Endothelial cell of umbilical vein (primary cell): Measurements from ENCODE around the gene EFNA5. TPM values are rescaled to one million over a fixed set of nuclear protein-coding genes. Genes with fewer than 3 reads are reported as not detected.

Experiments used
- BruUV-seq: library from RNA; stranded (reverse); fragments of 400-500 nt; replicated peaks from 2 replicates; lab custom pipeline; 2021; lab: Mats Ljungman, UMichigan
- CTCF ChIA-PET: fragments of 300-600, 350-600 bp; sonication (Branson Sonifier 250); formaldehyde crosslinking; loops from one replicate; lab custom pipeline; 2021; ENCODE audit warnings: antibody characterized with exemption, inconsistent platforms; lab: Charles Lee
- POLR2A ChIA-PET: fragments of 300-600, 350-600 bp; sonication (Branson Sonifier 250); formaldehyde crosslinking; loops from one replicate; lab custom pipeline; 2021; ENCODE audit warnings: antibody characterized with exemption, inconsistent platforms; lab: Charles Lee
- DNase-seq: peaks from one replicate; pipeline ENCODE4 v3.0.0-alpha.2; 2011; ENCODE audit warnings: low read depth, low spot score
- FAIRE-seq: peaks from 2 replicates; lab custom pipeline; 2011; peaks lifted over from hg19 to GRCh38; lab: Jason Lieb, UNC
- H2AFZ ChIP-seq: 2 replicates; pipeline ENCODE4 v1.6.0; 2012; ENCODE audit warnings: low read depth, low read length, control low read depth, inconsistent platforms
- H3K27ac ChIP-seq: 2 replicates; pipeline ENCODE4 v1.5.1; 2011; ENCODE audit warnings: low read depth, mild to moderate bottlenecking, control low read depth, low read length, moderate library complexity; ENCODE audit not compliant: insufficient read depth
- H3K27me3 ChIP-seq, 2 experiments: 2 replicates each; pipeline versions ENCODE4 v1.6.0 to v1.6.1; 2011; ENCODE audit warnings: low read length in 2 of 2, mixed read lengths in 1 of 2; ENCODE audit not compliant: control insufficient read depth in 2 of 2, insufficient read depth in 2 of 2
- H3K36me3 ChIP-seq, 2 experiments: 2 replicates in 1 of 2; 3 replicates in 1 of 2; pipeline ENCODE4 v1.5.1; 2011; ENCODE audit warnings: low read length in 2 of 2, mild to moderate bottlenecking in 1 of 2, moderate library complexity in 1 of 2; ENCODE audit not compliant: control insufficient read depth in 2 of 2, insufficient read depth in 2 of 2; ENCODE audit errors: extremely low read depth in 1 of 2
- H3K4me1 ChIP-seq: 3 replicates; pipeline ENCODE4 v1.5.1; 2011; ENCODE audit warnings: mild to moderate bottlenecking, low read length; ENCODE audit not compliant: control insufficient read depth, insufficient read depth; ENCODE audit errors: extremely low read depth
- H3K4me2 ChIP-seq: 2 replicates; pipeline ENCODE4 v1.6.1; 2011; ENCODE audit warnings: low read length, control low read depth, mixed read lengths; ENCODE audit not compliant: insufficient read depth
- H3K4me3 ChIP-seq, 3 experiments: fragments of 200-600 bp in 1 of 3; sonication (generic), shearing (Covaris generic) in 1 of 3; replicated peaks in 1 of 3; 2 replicates each; pipeline ENCODE4 v1.5.1; 2011 to 2016; ENCODE audit warnings: control low read depth in 3 of 3, low read length in 3 of 3, mild to moderate bottlenecking in 2 of 3, inconsistent platforms in 1 of 3, low read depth in 1 of 3, moderate library complexity in 1 of 3; ENCODE audit not compliant: insufficient read depth in 1 of 3
- H3K79me2 ChIP-seq: 2 replicates; pipeline ENCODE4 v1.6.0; 2012; ENCODE audit warnings: low read length, inconsistent platforms; ENCODE audit not compliant: control insufficient read depth, insufficient read depth
- H3K9ac ChIP-seq: replicated peaks from 2 replicates; pipeline ENCODE3; 2011; ENCODE audit warnings: low read length, control low read depth; ENCODE audit not compliant: insufficient read depth; ENCODE audit errors: extremely low read depth
- H3K9me1 ChIP-seq: replicated peaks from 3 replicates; pipeline ENCODE4 v1.6.0; 2011; ENCODE audit warnings: mild to moderate bottlenecking, low read length; ENCODE audit not compliant: control insufficient read depth, insufficient read depth; ENCODE audit errors: extremely low read depth
- H3K9me3 ChIP-seq: replicated peaks from 2 replicates; pipeline ENCODE4 v1.5.1; 2012; ENCODE audit warnings: low read length, inconsistent platforms; ENCODE audit not compliant: control insufficient read depth, insufficient read depth
- H4K20me1 ChIP-seq: replicated peaks from 2 replicates; pipeline ENCODE3; 2011; ENCODE audit warnings: mild to moderate bottlenecking, low read length; ENCODE audit not compliant: control insufficient read depth, insufficient read depth; ENCODE audit errors: extremely low read depth
- EZH2 ChIP-seq: IDR thresholded peaks from 2 replicates; pipeline ENCODE4 v1.6.1; 2012; ENCODE audit warnings: borderline replicate concordance, low read depth, mild to moderate bottlenecking, moderate library complexity, low read length, inconsistent platforms; ENCODE audit not compliant: severe bottlenecking
- FOS ChIP-seq: IDR thresholded peaks from 2 replicates; pipeline ENCODE4 v1.6.1; 2011; ENCODE audit warnings: mild to moderate bottlenecking, low read length, moderate library complexity, borderline replicate concordance; ENCODE audit not compliant: insufficient read depth
- GATA2 ChIP-seq: IDR thresholded peaks from 2 replicates; pipeline ENCODE4 v1.7.0; 2011; ENCODE audit warnings: low read depth, mild to moderate bottlenecking, moderate library complexity, mixed read lengths, low read length; ENCODE audit not compliant: insufficient read length, insufficient read depth
- JUN ChIP-seq: IDR thresholded peaks from 2 replicates; pipeline ENCODE4 v1.6.1; 2011; ENCODE audit warnings: borderline replicate concordance, low read depth; ENCODE audit not compliant: insufficient read length, insufficient read depth
- MAX ChIP-seq: IDR thresholded peaks from 2 replicates; pipeline ENCODE4 v1.6.1; 2011; ENCODE audit not compliant: insufficient read depth, insufficient read length
- MYC ChIP-seq: IDR thresholded peaks from one replicate; pipeline ENCODE4 v1.6.1; 2011; ENCODE audit warnings: mild to moderate bottlenecking, low read depth, low read length
- POLR2A ChIP-seq: IDR thresholded peaks from 2 replicates; pipeline ENCODE4 v1.6.1; 2012; ENCODE audit warnings: low read depth, mild to moderate bottlenecking, control low read depth, low read length
- POLR2AphosphoS5 ChIP-seq: IDR thresholded peaks from 2 replicates; pipeline ENCODE4 v1.6.1; 2012; ENCODE audit warnings: low read depth, mild to moderate bottlenecking, control low read depth, low read length, moderate library complexity; ENCODE audit not compliant: insufficient read depth
- dilution Hi-C: fragments of 300-500 bp; cut with MboI; formaldehyde crosslinking; loops from one replicate; pipeline ENCODE4 v1.15.0; 2019; ENCODE audit warnings: low sequenced_read_pairs; ENCODE audit not compliant: extremely low pct_ligation_motif_present
- intact Hi-C: fragments of 100-400 bp; cut with micrococcal nuclease; formaldehyde crosslinking; loops from one replicate; pipeline ENCODE4 v1.10.0; 2022
- polyA plus RNA-seq, 4 experiments: library from polyadenylated mRNA; depleted of rRNA in 3 of 4; stranded (reverse) in 3 of 4; unstranded in 1 of 4; fragments of >200 nt; gene quantifications; 2 replicates each; pipeline versions ENCODE4 v1.2.1 to v1.2.3, GENCODE V29; 2011 to 2012; ENCODE audit warnings: missing spikeins in 1 of 4
- total RNA-seq: library from RNA; stranded (reverse); gene quantifications from 2 replicates; pipeline ENCODE4 v1.2.3, GENCODE V29; 2021
- TF ChIP-seq, protein P1 (sequence below), 2 donors: IDR thresholded peaks; 1 replicate in 1 of 2; 2 replicates in 1 of 2; pipeline ENCODE4 v1.5.1; 2011; ENCODE audit warnings: low read length in 2 of 2, mild to moderate bottlenecking in 2 of 2, moderate library complexity in 2 of 2, control low read depth in 1 of 2, inconsistent platforms in 1 of 2, low read depth in 1 of 2; ENCODE audit not compliant: insufficient read depth in 1 of 2; ENCODE audit errors: extremely low read depth in 1 of 2

EFNA5 gene
- total and polyA plus RNA-seq, 2 donors (not counting 3 experiments of a cell fraction or from before 2014, with no cell fraction given): 13.6 to 22.1 TPM

DNA sequence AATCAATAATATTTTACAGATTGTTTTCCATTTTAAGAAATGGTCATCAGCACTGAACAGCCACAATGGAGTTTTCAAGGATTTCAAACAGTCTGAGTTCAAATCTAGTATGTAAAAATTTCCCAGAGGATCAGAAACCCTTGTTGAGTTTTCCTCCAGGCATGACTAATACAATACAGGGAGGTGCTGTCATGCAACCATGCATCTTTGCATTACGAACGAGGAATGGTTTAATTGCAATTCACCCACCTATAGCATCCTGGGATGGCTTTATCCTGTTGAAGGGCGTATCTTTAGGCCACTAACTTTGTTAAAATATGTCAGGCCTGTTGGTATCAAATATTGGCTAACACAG lies 196.4 kb downstream of the EFNA5 start:
- Histone ChIP-seq H3K79me2 (peaks cover 2% of the 10 kb centered on the region), H3K9me1 (no peaks in the 10 kb centered on the region), H3K27ac (peak overlapping the region; percentile 93), H3K4me3 (no peak overlapping the region), H4K20me1 (no peaks in the 10 kb centered on the region), H3K27me3 (no peaks in the 10 kb centered on the region), H3K4me2 (peak overlapping the region; percentile 55), H3K36me3 (no peaks in the 10 kb centered on the region), H3K4me1 (peaks cover 61% of the 10 kb centered on the region), H3K9me3 (no peaks in the 10 kb centered on the region), H2AFZ (no peak overlapping the region), H3K9ac (peak overlapping the region; percentile 60)
- no peak for DNase-seq
- no peak for FAIRE-seq
- dilution Hi-C loops (no loop called here), intact Hi-C loops (loop anchor here (1.0 kb wide), 1 partner anchor 49 kb away; no protein-coding TSS in a partner anchor)
- TF ChIP-seq MYC (no peak), GATA2 (no peak), POLR2A (no peak), MAX (no peak), POLR2AphosphoS5 (no peak), EZH2 (no peak), FOS (no peak), JUN (no peak)
- TF ChIP-seq, protein P1, sequence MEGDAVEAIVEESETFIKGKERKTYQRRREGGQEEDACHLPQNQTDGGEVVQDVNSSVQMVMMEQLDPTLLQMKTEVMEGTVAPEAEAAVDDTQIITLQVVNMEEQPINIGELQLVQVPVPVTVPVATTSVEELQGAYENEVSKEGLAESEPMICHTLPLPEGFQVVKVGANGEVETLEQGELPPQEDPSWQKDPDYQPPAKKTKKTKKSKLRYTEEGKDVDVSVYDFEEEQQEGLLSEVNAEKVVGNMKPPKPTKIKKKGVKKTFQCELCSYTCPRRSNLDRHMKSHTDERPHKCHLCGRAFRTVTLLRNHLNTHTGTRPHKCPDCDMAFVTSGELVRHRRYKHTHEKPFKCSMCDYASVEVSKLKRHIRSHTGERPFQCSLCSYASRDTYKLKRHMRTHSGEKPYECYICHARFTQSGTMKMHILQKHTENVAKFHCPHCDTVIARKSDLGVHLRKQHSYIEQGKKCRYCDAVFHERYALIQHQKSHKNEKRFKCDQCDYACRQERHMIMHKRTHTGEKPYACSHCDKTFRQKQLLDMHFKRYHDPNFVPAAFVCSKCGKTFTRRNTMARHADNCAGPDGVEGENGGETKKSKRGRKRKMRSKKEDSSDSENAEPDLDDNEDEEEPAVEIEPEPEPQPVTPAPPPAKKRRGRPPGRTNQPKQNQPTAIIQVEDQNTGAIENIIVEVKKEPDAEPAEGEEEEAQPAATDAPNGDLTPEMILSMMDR (IDR thresholded peaks at IDR 0.05; ENCODE audit: extremely low read depth in 1 of 2, insufficient read depth in 1 of 2, low read depth in 1 of 2, low read length in 2 of 2): no peak
- CTCF ChIA-PET: interaction anchor here (1.0 to 2.6 kb wide), 2 partner anchors 98 to 226 kb away, joined by 4 to 8 read pairs; no protein-coding TSS in a partner anchor
- POLR2A ChIA-PET: no interaction called here
- BruUV-seq: no TSS peak
